Activated CD8-positive, alpha-beta memory T cell treated with anti-CD3 and anti-CD28 coated beads, Interleukin-2, amount 50 U/mL, for 1 hour (primary cell): ENCODE measurements around the gene MGAT4A.
A peak's percentile ranks its signal among the peaks of the same experiment; 100 is the strongest.

Experiments used
- DNase-seq: peaks from one replicate; pipeline ENCODE4 v3.0.0-alpha.2; 2020; ENCODE audit errors: extremely low read depth

MGAT4A gene

GRCh38 chr2:98658816-98659490 lies 72.0 kb downstream of the MGAT4A start:
- DNase-seq, result no peak

- no peak for DNase-seq
Measured at GRCh38 chr2:98656800-98657199, 74.1 kb downstream of the MGAT4A start.

- DNase-seq, result no peak
Measured at GRCh38 chr2:98654699-98655495, 76.0 kb downstream of the MGAT4A start.

- no peak for DNase-seq
Measured at GRCh38 chr2:98650998-98651397, 79.9 kb downstream of the MGAT4A start.

- DNase-seq, result no peak
Measured at GRCh38 chr2:98649992-98650375, 80.9 kb downstream of the MGAT4A start.

- peak; percentile 64 for DNase-seq
Measured at GRCh38 chr2:98649135-98649991, 81.6 kb downstream of the MGAT4A start.

- no peak for DNase-seq
Measured at GRCh38 chr2:98648451-98648850, 82.5 kb downstream of the MGAT4A start.

GRCh38 chr2:98647636-98648035 lies 83.3 kb downstream of the MGAT4A start:
- DNase-seq, result no peak

- no peak for DNase-seq
Measured at GRCh38 chr2:98643496-98644100, 87.3 kb downstream of the MGAT4A start.

GRCh38 chr2:98637401-98638147 lies 93.4 kb downstream of the MGAT4A start:
- DNase-seq, result no peak

GRCh38 chr2:98634406-98635092 lies 96.4 kb downstream of the MGAT4A start:
- no peak for DNase-seq

- no peak for DNase-seq
Measured at GRCh38 chr2:98632351-98632750, 98.6 kb downstream of the MGAT4A start.

GRCh38 chr2:98623657-98624056 lies 107.3 kb downstream of the MGAT4A start:
- no peak for DNase-seq

GRCh38 chr2:98617149-98617548 lies 113.8 kb downstream of the MGAT4A start:
- DNase-seq, result no peak

- no peak for DNase-seq
Measured at GRCh38 chr2:98615481-98615880, 115.5 kb downstream of the MGAT4A start.

GRCh38 chr2:98614024-98614739 lies 116.8 kb downstream of the MGAT4A start:
- DNase-seq, result no peak

- no peak for DNase-seq
Measured at GRCh38 chr2:98608962-98609604, 121.8 kb downstream of the MGAT4A start.

- DNase-seq, result peak; percentile 72
Measured at GRCh38 chr2:98608116-98608961, 122.6 kb downstream of the MGAT4A start, which contains the start of the genes COA5 and UNC50. COA5 (minus strand) TSS chr2:98608512; CDS start chr2:98608405, 107 bp downstream. UNC50 (plus strand) TSS chr2:98608589; CDS start chr2:98609760, 1,171 bp downstream.
